Measurements from ENCODE around the gene OVAAL.
A peak's percentile ranks its signal among the peaks of the same experiment; 100 is the strongest.

OVAAL gene

GRCh38 chr1:180571060-180571831 lies 12.5 kb downstream of the OVAAL start:
- DNase-seq (ENCODE audit: low spot score): no peak

GRCh38 chr1:180571832-180572636 lies 13.3 kb downstream of the OVAAL start:
- DNase-seq (ENCODE audit: low spot score): no peak

GRCh38 chr1:180572760-180573159 lies 14.0 kb downstream of the OVAAL start:
- no peak for DNase-seq (ENCODE audit: low spot score)

- DNase-seq (ENCODE audit: low spot score): no peak
Measured at GRCh38 chr1:180574031-180574713, 15.4 kb downstream of the OVAAL start.

- DNase-seq (ENCODE audit: low spot score): no peak
Measured at GRCh38 chr1:180577361-180577760, 18.6 kb downstream of the OVAAL start.

GRCh38 chr1:180579961-180580611 lies 21.3 kb downstream of the OVAAL start:
- no peak for DNase-seq (ENCODE audit: low spot score)

- peak; percentile 52 for DNase-seq (ENCODE audit: low spot score)
Measured at GRCh38 chr1:180581635-180582039, 22.9 kb downstream of the OVAAL start.

GRCh38 chr1:180584869-180585268 lies 26.1 kb downstream of the OVAAL start:
- no peak for DNase-seq (ENCODE audit: low spot score)

GRCh38 chr1:180585994-180586359 lies 27.2 kb downstream of the OVAAL start:
- DNase-seq (ENCODE audit: low spot score): no peak

GRCh38 chr1:180586671-180587155 lies 27.9 kb downstream of the OVAAL start:
- peak; percentile 52 for DNase-seq (ENCODE audit: low spot score)

- no peak for DNase-seq (ENCODE audit: low spot score)
Measured at GRCh38 chr1:180588121-180588520, 29.4 kb downstream of the OVAAL start.

- DNase-seq (ENCODE audit: low spot score): no peak
Measured at GRCh38 chr1:180590889-180591288, 32.1 kb downstream of the OVAAL start.

- DNase-seq (ENCODE audit: low spot score): no peak
Measured at GRCh38 chr1:180593382-180593781, 34.6 kb downstream of the OVAAL start.

GRCh38 chr1:180594723-180595122 lies 36.0 kb downstream of the OVAAL start:
- DNase-seq (ENCODE audit: low spot score): no peak

GRCh38 chr1:180595966-180596365 lies 37.2 kb downstream of the OVAAL start:
- no peak for DNase-seq (ENCODE audit: low spot score)

- no peak for DNase-seq (ENCODE audit: low spot score)
Measured at GRCh38 chr1:180597520-180597919, 38.8 kb downstream of the OVAAL start.

GRCh38 chr1:180598333-180598974 lies 39.7 kb downstream of the OVAAL start:
- DNase-seq (ENCODE audit: low spot score): no peak

- no peak for DNase-seq (ENCODE audit: low spot score)
Measured at GRCh38 chr1:180600343-180600742, 41.6 kb downstream of the OVAAL start.

- no peak for DNase-seq (ENCODE audit: low spot score)
Measured at GRCh38 chr1:180601512-180601911, 42.7 kb downstream of the OVAAL start.

GRCh38 chr1:180603223-180603849 lies 44.6 kb downstream of the OVAAL start:
- DNase-seq (ENCODE audit: low spot score): no peak

GRCh38 chr1:180603850-180604226 lies 45.1 kb downstream of the OVAAL start:
- DNase-seq (ENCODE audit: low spot score): no peak
